ENCODE measurements around the gene INPP5B. TPM values are rescaled to one million over a fixed set of nuclear protein-coding genes. Genes with fewer than 3 reads are reported as not detected.

The INPP5B gene
- total and polyA plus RNA-seq, 8 donors = 22.5 to 39.9 (median 31.3) TPM

DNA sequence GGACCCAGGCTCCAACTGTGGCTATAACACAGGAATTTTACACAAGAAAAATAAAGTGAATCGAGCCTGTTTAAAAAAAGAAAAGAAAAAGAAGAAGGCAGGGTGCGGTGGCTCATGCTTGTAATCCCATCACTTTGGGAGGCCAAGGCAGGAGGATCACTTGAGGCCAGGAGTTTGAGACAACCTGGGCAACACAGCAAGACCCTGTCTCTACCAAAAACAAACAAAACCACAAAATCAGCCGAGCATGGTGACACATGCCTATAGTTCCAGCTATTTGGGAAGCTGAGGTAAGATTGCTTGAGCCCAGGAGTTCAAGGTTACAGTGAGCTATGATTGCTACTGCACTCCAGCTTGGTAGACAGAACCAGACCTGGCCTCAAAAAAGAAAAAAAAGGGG is 105.2 kb downstream of the INPP5B start:
- intact Hi-C loops (cut with DNase I) = no loop called here
- peaks cover 0 to 61% of the 10 kb centered on the region in 2 donors for H3K36me3 ChIP-seq
- no peak for TF ChIP-seq CTCF (IDR thresholded peaks at IDR 0.05)
- H3K27ac ChIP-seq = no peak overlapping the region
- H3K9me3 ChIP-seq = no peaks in the 10 kb centered on the region
- DNase-seq = no peak
- H3K4me1 ChIP-seq = peaks cover 0 to 50% of the 10 kb centered on the region in 2 donors
- H3K27me3 ChIP-seq = no peaks in the 10 kb centered on the region
- ATAC-seq = no peak
- no peak overlapping the region for H3K4me3 ChIP-seq

DNA sequence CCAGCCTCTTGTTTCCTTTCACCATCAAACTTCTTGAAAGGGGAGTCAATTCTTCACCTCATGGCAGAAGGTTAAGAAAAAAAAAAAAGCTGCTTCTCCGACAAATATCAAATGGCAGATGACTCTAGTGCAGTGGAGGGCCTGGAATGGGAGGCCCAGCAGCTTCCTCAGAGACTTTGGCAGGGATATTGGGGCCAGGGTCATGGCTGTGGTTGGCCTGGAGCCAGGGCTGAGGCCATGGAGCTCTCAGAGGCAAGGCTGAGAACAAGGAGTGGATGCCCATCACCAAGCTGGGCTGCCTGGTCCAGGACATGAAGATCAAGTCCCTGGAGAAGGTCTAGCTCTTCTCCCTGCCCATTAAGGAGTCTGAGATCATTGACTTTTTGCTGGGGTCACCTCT is 106.1 kb downstream of the INPP5B start:
- Histone ChIP-seq H3K9me3 (no peaks in the 10 kb centered on the region), H3K27ac (no peak overlapping the region), H3K4me3 (no peak overlapping the region), H3K36me3 (peaks cover 0 to 68% of the 10 kb centered on the region in 2 donors), H3K27me3 (no peaks in the 10 kb centered on the region), H3K4me1 (peaks cover 0 to 40% of the 10 kb centered on the region in 2 donors)
- intact Hi-C loops (cut with DNase I) = no loop called here
- TF ChIP-seq CTCF (IDR thresholded peaks at IDR 0.05) = no peak
- DNase-seq = no peak
- ATAC-seq = no peak

DNA sequence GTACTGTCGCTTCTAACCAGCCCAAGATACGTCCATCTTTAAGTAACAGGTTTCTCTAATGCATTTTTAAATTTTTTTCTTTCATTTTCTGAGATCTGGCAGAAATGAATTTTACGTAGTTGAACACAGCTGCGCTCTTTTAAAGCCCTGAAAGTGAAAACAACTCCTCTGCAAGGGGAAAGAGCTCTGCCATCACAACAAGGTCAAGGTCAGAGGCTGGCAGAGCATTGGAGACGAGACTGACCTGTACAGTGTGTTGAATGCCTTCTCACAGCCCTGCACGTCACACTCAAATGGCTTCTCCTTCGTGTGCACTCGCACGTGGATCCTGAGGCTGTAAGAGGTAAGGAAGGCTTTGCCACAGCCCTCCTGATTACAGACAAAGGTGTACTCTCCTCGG is 107.2 kb downstream of the INPP5B start:
- Histone ChIP-seq H3K36me3 (peaks cover 0 to 79% of the 10 kb centered on the region in 2 donors), H3K4me1 (peaks cover 0 to 30% of the 10 kb centered on the region in 2 donors), H3K27me3 (no peaks in the 10 kb centered on the region), H3K27ac (no peak overlapping the region), H3K4me3 (no peak overlapping the region), H3K9me3 (no peaks in the 10 kb centered on the region)
- DNase-seq (no peak), ATAC-seq (no peak)
- TF ChIP-seq CTCF (IDR thresholded peaks at IDR 0.05) = no peak
- intact Hi-C loops (cut with DNase I) = no loop called here

DNA sequence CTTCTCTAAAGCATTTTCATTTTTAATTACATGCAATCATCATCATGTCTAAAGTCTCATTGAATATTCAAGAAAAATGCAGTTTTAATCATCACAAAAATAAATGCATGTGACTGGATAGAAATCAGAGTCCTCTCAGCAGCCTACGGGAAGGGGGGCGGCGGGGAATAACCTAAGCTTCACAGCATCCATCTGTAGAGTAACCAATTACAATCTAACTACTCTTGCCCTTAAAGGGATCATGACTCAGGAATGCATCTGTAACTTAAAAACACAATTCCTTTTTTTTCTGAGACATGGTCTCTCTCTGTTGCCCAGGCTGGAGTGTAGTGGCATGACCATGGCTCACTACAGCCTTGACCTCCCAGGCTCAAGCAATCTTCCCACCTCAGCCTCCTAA is 110.1 kb downstream of the INPP5B start:
- H3K4me1 ChIP-seq = peaks cover 0 to 3% of the 10 kb centered on the region in 2 donors
- no peak overlapping the region for H3K27ac ChIP-seq
- no peaks in the 10 kb centered on the region for H3K9me3 ChIP-seq
- DNase-seq (no peak), ATAC-seq (no peak)
- intact Hi-C loops (cut with DNase I) = no loop called here
- no peak for TF ChIP-seq CTCF (IDR thresholded peaks at IDR 0.05)
- no peak overlapping the region for H3K4me3 ChIP-seq
- H3K27me3 ChIP-seq = no peaks in the 10 kb centered on the region
- H3K36me3 ChIP-seq = peaks cover 0 to 98% of the 10 kb centered on the region in 2 donors

- Histone ChIP-seq H3K4me3 (no peak overlapping the region), H3K4me1 (no peaks in the 10 kb centered on the region), H3K27me3 (no peaks in the 10 kb centered on the region), H3K27ac (no peak overlapping the region), H3K36me3 (peaks cover 0 to 88% of the 10 kb centered on the region in 2 donors), H3K9me3 (no peaks in the 10 kb centered on the region)
- ATAC-seq = no peak
- no peak for DNase-seq
- intact Hi-C loops (cut with DNase I) = no loop called here
- TF ChIP-seq CTCF (IDR thresholded peaks at IDR 0.05) = no peak
Measured at GRCh38 chr1:37831809-37832208, 115.0 kb downstream of the INPP5B start.

Measured in left lung (tissue), 10 donors.